ENCODE measurements around the gene DGKZ.
A peak's percentile ranks its signal among the peaks of the same experiment; 100 is the strongest.

Gene DGKZ

GRCh38 chr11:46391186-46391577, 43.9 kb downstream of the DGKZ start:
- ChIA-PET CTCF (interaction anchor here (1.3 to 9.3 kb wide), 2 partner anchors 11 to 39 kb away, joined by 4 to 52 read pairs; no protein-coding TSS in a partner anchor), POLR2A (no interaction called here)
- H3K36me3 ChIP-seq (ENCODE audit: control insufficient read depth in 4 of 4, insufficient read depth in 4 of 4, low read length in 3 of 4): peaks cover 0 to 5% (median 2%) of the 10 kb centered on the region in 4 experiments
- H3K9me3 ChIP-seq (ENCODE audit: control extremely low read depth in 1 of 5, control insufficient read depth in 4 of 5, insufficient read depth in 2 of 5, low read depth in 1 of 5, low read length in 4 of 5): no peaks in the 10 kb centered on the region
- 3% methylated on average over 10 of the region's 31 CpGs for WGBS (ENCODE audit: insufficient coverage)
- peak in 1 of 3 donors; percentile 15 for DNase-seq
- peaks cover 0 to 61% (median 55%) of the 10 kb centered on the region in 4 experiments for H3K4me1 ChIP-seq (ENCODE audit: control extremely low read depth in 1 of 4, control insufficient read depth in 4 of 4, insufficient read depth in 4 of 4, low read length in 3 of 4)
- H3K27ac ChIP-seq (ENCODE audit: insufficient read depth in 1 of 2, low read depth in 1 of 2, low read length in 2 of 2, poor library complexity in 1 of 2, severe bottlenecking in 2 of 2): no peak overlapping the region
- peaks cover 0 to 62% (median 23%) of the 10 kb centered on the region in 5 experiments for H3K27me3 ChIP-seq (replicated peaks in 2 of 5; ENCODE audit: control insufficient read depth in 4 of 5, insufficient read depth in 5 of 5, low read length in 4 of 5)
- H3K4me3 ChIP-seq (ENCODE audit: control insufficient read depth in 1 of 7, extremely low read depth in 1 of 7, insufficient read depth in 4 of 7, low read depth in 2 of 7, low read length in 6 of 7): peak overlapping the region in 6 of 7 experiments; percentile 1 to 61 (median 54)

GRCh38 chr11:46391578-46392420, 44.5 kb downstream of the DGKZ start, which contains the start of gene CHRM4:
Gene CHRM4 (minus strand): TSS chr11:46391776. CDS start chr11:46386557, 5,219 bp downstream.
- Histone ChIP-seq H3K9me3 (ENCODE audit: control extremely low read depth in 1 of 5, control insufficient read depth in 4 of 5, insufficient read depth in 2 of 5, low read depth in 1 of 5, low read length in 4 of 5) (no peaks in the 10 kb centered on the region), H3K27ac (ENCODE audit: insufficient read depth in 1 of 2, low read depth in 1 of 2, low read length in 2 of 2, poor library complexity in 1 of 2, severe bottlenecking in 2 of 2) (no peak within 1 kb of the TSS), H3K36me3 (ENCODE audit: control insufficient read depth in 4 of 4, insufficient read depth in 4 of 4, low read length in 3 of 4) (peaks cover 0 to 10% (median 6%) of the 10 kb centered on the region in 4 experiments), H3K27me3 (replicated peaks in 2 of 5; ENCODE audit: control insufficient read depth in 4 of 5, insufficient read depth in 5 of 5, low read length in 4 of 5) (peaks cover 0 to 62% (median 23%) of the 10 kb centered on the region in 5 experiments), H3K4me1 (ENCODE audit: control extremely low read depth in 1 of 4, control insufficient read depth in 4 of 4, insufficient read depth in 4 of 4, low read length in 3 of 4) (peaks cover 0 to 61% (median 55%) of the 10 kb centered on the region in 4 experiments), H3K4me3 (ENCODE audit: control insufficient read depth in 1 of 7, extremely low read depth in 1 of 7, insufficient read depth in 4 of 7, low read depth in 2 of 7, low read length in 6 of 7) (peak within 1 kb of the TSS; percentile 26 to 64 (median 57))
- DNase-seq: peak in 1 of 3 donors; percentile 31
- ChIA-PET CTCF (interaction anchor here (1.2 to 9.3 kb wide), 3 partner anchors 11 to 40 kb away, joined by 4 to 52 read pairs (median 5); no protein-coding TSS in a partner anchor), POLR2A (no interaction called here)
- under 1% methylated on average over 84 of the region's 123 CpGs for WGBS (ENCODE audit: insufficient coverage)

GRCh38 chr11:46392421-46393230, 45.4 kb downstream of the DGKZ start:
- peak; percentile 65 to 88 (median 87) for DNase-seq
- H3K4me3 ChIP-seq (ENCODE audit: control insufficient read depth in 1 of 7, extremely low read depth in 1 of 7, insufficient read depth in 4 of 7, low read depth in 2 of 7, low read length in 6 of 7): peak overlapping the region; percentile 26 to 64 (median 57)
- peaks cover 0 to 56% (median 51%) of the 10 kb centered on the region in 4 experiments for H3K4me1 ChIP-seq (ENCODE audit: control extremely low read depth in 1 of 4, control insufficient read depth in 4 of 4, insufficient read depth in 4 of 4, low read length in 3 of 4)
- H3K9me3 ChIP-seq (ENCODE audit: control extremely low read depth in 1 of 5, control insufficient read depth in 4 of 5, insufficient read depth in 2 of 5, low read depth in 1 of 5, low read length in 4 of 5): no peaks in the 10 kb centered on the region
- peaks cover 1 to 18% (median 13%) of the 10 kb centered on the region in 4 experiments for H3K36me3 ChIP-seq (ENCODE audit: control insufficient read depth in 4 of 4, insufficient read depth in 4 of 4, low read length in 3 of 4)
- H3K27me3 ChIP-seq (replicated peaks in 2 of 5; ENCODE audit: control insufficient read depth in 4 of 5, insufficient read depth in 5 of 5, low read length in 4 of 5): peaks cover 0 to 60% (median 23%) of the 10 kb centered on the region in 5 experiments
- WGBS (ENCODE audit: insufficient coverage): 3% methylated on average over 54 of the region's 71 CpGs
- CTCF ChIA-PET: interaction anchor here (0.6 to 9.3 kb wide), 4 partner anchors 10 to 43 kb away, joined by 3 to 52 read pairs (median 4); no protein-coding TSS in a partner anchor
- POLR2A ChIA-PET: no interaction called here
- no peak overlapping the region for H3K27ac ChIP-seq (ENCODE audit: insufficient read depth in 1 of 2, low read depth in 1 of 2, low read length in 2 of 2, poor library complexity in 1 of 2, severe bottlenecking in 2 of 2)

- ChIA-PET CTCF (interaction anchor here (0.6 to 9.3 kb wide), 4 partner anchors 9 to 42 kb away, joined by 3 to 52 read pairs (median 4); no protein-coding TSS in a partner anchor), POLR2A (no interaction called here)
- no CpG with 5 or more reads among the region's 4 CpGs for WGBS (ENCODE audit: insufficient coverage)
Measured at GRCh38 chr11:46393231-46393616, 46.0 kb downstream of the DGKZ start.

DNA sequence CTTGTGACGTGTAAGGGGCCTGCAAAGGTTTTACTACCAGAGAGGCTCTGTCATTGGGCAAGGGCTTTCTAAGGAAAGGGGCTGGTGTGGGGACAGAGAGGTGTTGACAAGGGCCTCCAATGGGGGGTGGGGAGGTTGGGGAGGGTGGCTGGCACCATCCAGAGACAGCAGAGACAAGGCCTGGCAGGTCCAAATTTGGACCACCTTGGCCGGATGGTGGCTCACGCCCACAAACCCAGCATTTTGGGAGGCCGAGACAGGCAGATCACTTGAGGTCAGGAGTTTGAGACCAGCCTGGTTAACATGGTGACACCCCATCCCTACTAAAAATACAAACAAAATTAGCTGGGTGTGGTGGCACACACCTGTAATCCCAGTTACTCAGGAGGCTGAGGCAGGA, 46.5 kb downstream of the DGKZ start:
- ChIA-PET POLR2A (no interaction called here), CTCF (interaction anchor here (1.4 to 9.3 kb wide), 2 partner anchors 9 to 42 kb away, joined by 3 to 52 read pairs; no protein-coding TSS in a partner anchor)
- Histone ChIP-seq H3K27me3 (replicated peaks in 2 of 5; ENCODE audit: control insufficient read depth in 4 of 5, insufficient read depth in 5 of 5, low read length in 4 of 5) (peaks cover 0 to 50% (median 21%) of the 10 kb centered on the region in 5 experiments), H3K4me3 (ENCODE audit: control insufficient read depth in 1 of 7, extremely low read depth in 1 of 7, insufficient read depth in 4 of 7, low read depth in 2 of 7, low read length in 6 of 7) (no peak overlapping the region), H3K27ac (ENCODE audit: insufficient read depth in 1 of 2, low read depth in 1 of 2, low read length in 2 of 2, poor library complexity in 1 of 2, severe bottlenecking in 2 of 2) (no peak overlapping the region), H3K36me3 (ENCODE audit: control insufficient read depth in 4 of 4, insufficient read depth in 4 of 4, low read length in 3 of 4) (peaks cover 2 to 26% (median 17%) of the 10 kb centered on the region in 4 experiments), H3K4me1 (ENCODE audit: control extremely low read depth in 1 of 4, control insufficient read depth in 4 of 4, insufficient read depth in 4 of 4, low read length in 3 of 4) (peaks cover 0 to 44% (median 40%) of the 10 kb centered on the region in 4 experiments), H3K9me3 (ENCODE audit: control extremely low read depth in 1 of 5, control insufficient read depth in 4 of 5, insufficient read depth in 2 of 5, low read depth in 1 of 5, low read length in 4 of 5) (no peaks in the 10 kb centered on the region)
- 80% methylated on average over 1 of the region's 4 CpGs for WGBS (ENCODE audit: insufficient coverage)
- DNase-seq: no peak

More at GRCh38 chr11:46393231-46393616, 46.0 kb downstream of the DGKZ start:
- Histone ChIP-seq H3K9me3 (ENCODE audit: control extremely low read depth in 1 of 5, control insufficient read depth in 4 of 5, insufficient read depth in 2 of 5, low read depth in 1 of 5, low read length in 4 of 5) (no peaks in the 10 kb centered on the region), H3K36me3 (ENCODE audit: control insufficient read depth in 4 of 4, insufficient read depth in 4 of 4, low read length in 3 of 4) (peaks cover 2 to 24% (median 16%) of the 10 kb centered on the region in 4 experiments), H3K4me1 (ENCODE audit: control extremely low read depth in 1 of 4, control insufficient read depth in 4 of 4, insufficient read depth in 4 of 4, low read length in 3 of 4) (peaks cover 0 to 50% (median 45%) of the 10 kb centered on the region in 4 experiments), H3K27ac (ENCODE audit: insufficient read depth in 1 of 2, low read depth in 1 of 2, low read length in 2 of 2, poor library complexity in 1 of 2, severe bottlenecking in 2 of 2) (no peak overlapping the region), H3K27me3 (replicated peaks in 2 of 5; ENCODE audit: control insufficient read depth in 4 of 5, insufficient read depth in 5 of 5, low read length in 4 of 5) (peaks cover 0 to 56% (median 23%) of the 10 kb centered on the region in 5 experiments), H3K4me3 (ENCODE audit: control insufficient read depth in 1 of 7, extremely low read depth in 1 of 7, insufficient read depth in 4 of 7, low read depth in 2 of 7, low read length in 6 of 7) (peak overlapping the region in 4 of 7 experiments; percentile 48 to 64 (median 60))
- DNase-seq: no peak

DNA sequence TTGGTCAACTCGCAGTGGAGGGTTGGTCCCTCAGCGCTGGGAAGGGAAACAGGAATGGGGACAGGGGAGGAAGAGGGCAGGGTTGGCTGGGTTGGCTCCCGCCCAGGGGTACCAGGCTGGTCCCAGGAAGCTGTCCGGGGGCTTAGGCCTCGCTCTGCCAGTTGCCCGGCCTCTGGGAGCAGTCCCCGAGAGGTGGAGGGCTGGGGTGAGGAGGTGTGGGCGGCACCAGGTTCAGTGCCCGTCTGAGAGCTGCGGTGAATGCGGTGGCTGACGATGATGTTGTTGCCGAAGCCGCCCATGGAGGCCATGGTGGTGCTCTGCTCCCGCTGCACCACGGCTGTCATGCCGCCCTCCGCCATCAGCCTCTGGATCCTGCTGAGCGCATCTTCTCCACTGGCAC, 50.3 kb downstream of the DGKZ start:
- peaks cover 0 to 14% (median 4%) of the 10 kb centered on the region in 5 experiments for H3K27me3 ChIP-seq (replicated peaks in 2 of 5; ENCODE audit: control insufficient read depth in 4 of 5, insufficient read depth in 5 of 5, low read length in 4 of 5)
- ChIA-PET POLR2A (no interaction called here), CTCF (interaction anchor here (1.0 to 1.8 kb wide), 3 partner anchors 11 to 46 kb away, joined by 3 to 7 read pairs (median 3); no protein-coding TSS in a partner anchor)
- H3K27ac ChIP-seq (ENCODE audit: insufficient read depth in 1 of 2, low read depth in 1 of 2, low read length in 2 of 2, poor library complexity in 1 of 2, severe bottlenecking in 2 of 2): no peak overlapping the region
- no peaks in the 10 kb centered on the region for H3K9me3 ChIP-seq (ENCODE audit: control extremely low read depth in 1 of 5, control insufficient read depth in 4 of 5, insufficient read depth in 2 of 5, low read depth in 1 of 5, low read length in 4 of 5)
- DNase-seq: no peak
- WGBS (ENCODE audit: insufficient coverage): 97% methylated on average over 17 of the region's 19 CpGs
- H3K4me1 ChIP-seq (ENCODE audit: control extremely low read depth in 1 of 4, control insufficient read depth in 4 of 4, insufficient read depth in 4 of 4, low read length in 3 of 4): peaks cover 0 to 8% (median 8%) of the 10 kb centered on the region in 4 experiments
- no peak overlapping the region for H3K4me3 ChIP-seq (ENCODE audit: control insufficient read depth in 1 of 7, extremely low read depth in 1 of 7, insufficient read depth in 4 of 7, low read depth in 2 of 7, low read length in 6 of 7)
- peaks cover 2 to 35% (median 23%) of the 10 kb centered on the region in 4 experiments for H3K36me3 ChIP-seq (ENCODE audit: control insufficient read depth in 4 of 4, insufficient read depth in 4 of 4, low read length in 3 of 4)
